ENCODE measurements around the gene GPS1. TPM values are rescaled to one million over a fixed set of nuclear protein-coding genes. Genes with fewer than 3 reads are reported as not detected.

GPS1 gene
- total RNA-seq, 1 donor from 2014 or later, result 102 TPM

GRCh38 chr17:82095777-82096708 is 44.3 kb downstream of the GPS1 start:
- Histone ChIP-seq H3K36me3 (ENCODE audit: insufficient read depth, low read length) (peaks cover 4% of the 10 kb centered on the region), H3K79me2 (ENCODE audit: insufficient read depth, low read length) (peaks cover 56% of the 10 kb centered on the region), H2AFZ (ENCODE audit: low read depth, low read length) (no peak overlapping the region), H3K4me3 (ENCODE audit: insufficient read depth, low read depth, low read length) (peak overlapping the region; percentile 70), H4K20me1 (ENCODE audit: insufficient read depth, low read length) (peaks cover 50% of the 10 kb centered on the region), H3K4me2 (ENCODE audit: low read length) (peak overlapping the region; percentile 99), H3K9me3 (ENCODE audit: insufficient read depth, low read depth, low read length) (no peaks in the 10 kb centered on the region), H3K27me3 (ENCODE audit: insufficient read depth, low read length) (no peaks in the 10 kb centered on the region), H3K27ac (ENCODE audit: low read depth, low read length) (no peak overlapping the region), H3K4me1 (ENCODE audit: insufficient read depth, low read length) (peaks cover 28% of the 10 kb centered on the region), H3K9ac (ENCODE audit: low read length) (peak overlapping the region; percentile 88)
- H3K4me1 Mint-ChIP-seq (ENCODE audit: low read depth, unreplicated experiment), result peaks cover 6% of the 10 kb centered on the region
- H3K4me3 Mint-ChIP-seq (ENCODE audit: unreplicated experiment), result peak overlapping the region; percentile 77
- no peaks in the 10 kb centered on the region for H3K9me3 Mint-ChIP-seq (ENCODE audit: unreplicated experiment)
- H3K36me3 Mint-ChIP-seq (ENCODE audit: low read depth, unreplicated experiment), result no peaks in the 10 kb centered on the region
- H3K27ac Mint-ChIP-seq (ENCODE audit: unreplicated experiment), result no peak overlapping the region
- no peak for FAIRE-seq
- DNase-seq (ENCODE audit: low read depth), result no peak
- H3K27me3 Mint-ChIP-seq (ENCODE audit: low read depth, unreplicated experiment), result no peaks in the 10 kb centered on the region
- TF ChIP-seq CTCF (IDR thresholded peaks at IDR 0.05; ENCODE audit: insufficient read depth, low read depth, low read length) (no peak), EZH2 (IDR thresholded peaks at IDR 0.05; ENCODE audit: insufficient read depth, low read length) (no peak)

GRCh38 chr17:82096709-82097183 is 45.0 kb downstream of the GPS1 start:
- no peak for DNase-seq (ENCODE audit: low read depth)

More at GRCh38 chr17:82096709-82097183, 45.0 kb downstream of the GPS1 start:
- Histone ChIP-seq H3K27me3 (ENCODE audit: insufficient read depth, low read length) (no peaks in the 10 kb centered on the region), H3K36me3 (ENCODE audit: insufficient read depth, low read length) (peaks cover 4% of the 10 kb centered on the region), H3K4me1 (ENCODE audit: insufficient read depth, low read length) (peaks cover 28% of the 10 kb centered on the region), H3K9ac (ENCODE audit: low read length) (peak overlapping the region; percentile 88), H3K27ac (ENCODE audit: low read depth, low read length) (peak overlapping the region; percentile 68), H3K4me3 (ENCODE audit: insufficient read depth, low read depth, low read length) (peak overlapping the region; percentile 70), H3K79me2 (ENCODE audit: insufficient read depth, low read length) (peaks cover 52% of the 10 kb centered on the region), H3K4me2 (ENCODE audit: low read length) (peak overlapping the region; percentile 99), H3K9me3 (ENCODE audit: insufficient read depth, low read depth, low read length) (no peaks in the 10 kb centered on the region), H4K20me1 (ENCODE audit: insufficient read depth, low read length) (peaks cover 43% of the 10 kb centered on the region), H2AFZ (ENCODE audit: low read depth, low read length) (no peak overlapping the region)
- Mint-ChIP-seq H3K9me3 (ENCODE audit: unreplicated experiment) (no peaks in the 10 kb centered on the region), H3K27me3 (ENCODE audit: low read depth, unreplicated experiment) (no peaks in the 10 kb centered on the region), H3K4me1 (ENCODE audit: low read depth, unreplicated experiment) (peaks cover 6% of the 10 kb centered on the region), H3K27ac (ENCODE audit: unreplicated experiment) (no peak overlapping the region), H3K36me3 (ENCODE audit: low read depth, unreplicated experiment) (no peaks in the 10 kb centered on the region), H3K4me3 (ENCODE audit: unreplicated experiment) (peak overlapping the region; percentile 77)
- FAIRE-seq, result no peak
- no peak for TF ChIP-seq EZH2 (IDR thresholded peaks at IDR 0.05; ENCODE audit: insufficient read depth, low read length)
- TF ChIP-seq CTCF (IDR thresholded peaks at IDR 0.05; ENCODE audit: insufficient read depth, low read depth, low read length), result no peak
